ENCODE results near the gene ZDHHC9. TPM values are rescaled to one million over a fixed set of nuclear protein-coding genes. Genes with fewer than 3 reads are reported as not detected.

Gene ZDHHC9
- total RNA-seq, 1 donor from 2014 or later, result 19.2 TPM

- no peak overlapping the region for H3K27ac ChIP-seq
- no peaks in the 10 kb centered on the region for H3K36me3 ChIP-seq
- H3K4me1 ChIP-seq, result no peaks in the 10 kb centered on the region
- TF ChIP-seq POLR2AphosphoS5 (IDR thresholded peaks at IDR 0.05; ENCODE audit: insufficient read depth in 1 of 2, low read depth in 1 of 2) (no peak), CTCF (IDR thresholded peaks at IDR 0.05) (no peak), POLR2A (IDR thresholded peaks at IDR 0.05) (no peak)
- intact Hi-C loops (cut with DNase I), result no loop called here
- H3K27me3 ChIP-seq, result no peaks in the 10 kb centered on the region
- DNase-seq (ENCODE audit: extremely low spot score in 2 of 2), result no peak
- H3K4me3 ChIP-seq, result no peak overlapping the region
- H3K9me3 ChIP-seq, result no peaks in the 10 kb centered on the region
These were observed 83.5 kb downstream of the ZDHHC9 start for GRCh38 chrX:129760155-129760554.

DNA sequence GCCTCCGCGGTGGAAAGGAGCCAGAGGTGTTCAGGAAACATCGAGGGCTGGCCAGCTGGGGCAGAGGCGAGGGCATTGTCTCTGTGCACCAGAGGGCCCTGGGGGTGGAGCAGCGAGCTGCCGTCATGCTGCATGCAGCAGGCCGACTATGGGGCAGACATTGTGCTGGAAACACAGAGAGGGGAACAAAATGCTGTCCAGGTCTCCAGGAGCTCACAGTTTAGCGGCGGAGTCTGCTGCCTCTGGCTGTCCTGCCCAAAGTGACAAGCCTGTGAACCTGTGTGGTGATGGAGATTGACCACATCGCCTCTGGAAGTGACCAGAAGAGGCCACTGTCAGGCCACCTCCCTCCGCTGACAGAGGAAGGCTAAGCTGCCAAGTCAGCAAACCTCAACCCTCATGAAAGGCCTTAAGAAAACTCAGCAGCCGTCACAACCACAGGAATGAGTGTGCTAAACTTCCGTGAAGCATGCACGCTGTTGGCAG, 84.1 kb downstream of the ZDHHC9 start:
- Histone ChIP-seq H3K9me3 (no peaks in the 10 kb centered on the region), H3K27me3 (no peaks in the 10 kb centered on the region), H3K4me3 (no peak overlapping the region), H3K27ac (peak overlapping the region; percentile 18), H3K36me3 (no peaks in the 10 kb centered on the region), H3K4me1 (no peaks in the 10 kb centered on the region)
- DNase-seq (ENCODE audit: extremely low spot score in 2 of 2), result no peak
- TF ChIP-seq CTCF (IDR thresholded peaks at IDR 0.05) (no peak), POLR2AphosphoS5 (IDR thresholded peaks at IDR 0.05; ENCODE audit: insufficient read depth in 1 of 2, low read depth in 1 of 2) (no peak), POLR2A (IDR thresholded peaks at IDR 0.05) (no peak)
- intact Hi-C loops (cut with DNase I), result no loop called here

GRCh38 chrX:129755779-129756650, 87.7 kb downstream of the ZDHHC9 start:
- no peaks in the 10 kb centered on the region for H3K4me1 ChIP-seq
- no peaks in the 10 kb centered on the region for H3K27me3 ChIP-seq
- TF ChIP-seq CTCF (IDR thresholded peaks at IDR 0.05), result no peak
- TF ChIP-seq POLR2A (IDR thresholded peaks at IDR 0.05), result no peak
- TF ChIP-seq POLR2AphosphoS5 (IDR thresholded peaks at IDR 0.05; ENCODE audit: insufficient read depth in 1 of 2, low read depth in 1 of 2), result no peak
- H3K9me3 ChIP-seq, result no peaks in the 10 kb centered on the region
- H3K4me3 ChIP-seq, result no peak overlapping the region
- intact Hi-C loops (cut with DNase I), result no loop called here
- H3K36me3 ChIP-seq, result no peaks in the 10 kb centered on the region
- no peak for DNase-seq (ENCODE audit: extremely low spot score in 2 of 2)
- no peak overlapping the region for H3K27ac ChIP-seq

GRCh38 chrX:129754056-129755024, 89.3 kb downstream of the ZDHHC9 start:
- intact Hi-C loops (cut with DNase I), result no loop called here
- no peak for DNase-seq (ENCODE audit: extremely low spot score in 2 of 2)
- no peaks in the 10 kb centered on the region for H3K36me3 ChIP-seq
- TF ChIP-seq POLR2A (IDR thresholded peaks at IDR 0.05) (no peak), POLR2AphosphoS5 (IDR thresholded peaks at IDR 0.05; ENCODE audit: insufficient read depth in 1 of 2, low read depth in 1 of 2) (no peak), CTCF (IDR thresholded peaks at IDR 0.05) (no peak)
- no peaks in the 10 kb centered on the region for H3K4me1 ChIP-seq
- no peak overlapping the region for H3K27ac ChIP-seq
- no peaks in the 10 kb centered on the region for H3K9me3 ChIP-seq
- H3K4me3 ChIP-seq, result no peak overlapping the region
- no peaks in the 10 kb centered on the region for H3K27me3 ChIP-seq

Small RNA genes lying within 50 kb of the gene (small RNA-seq; reads per million reads assigned to genes)
- gene RF00017, result not detected

Other genes starting within 250 kb of the ZDHHC9 start
- gene APLN, start 188.9 kb downstream of the ZDHHC9 start, total RNA-seq, result not detected
- gene XPNPEP2, start 104.9 kb downstream of the ZDHHC9 start, total RNA-seq, result 22.3 TPM
- gene SASH3, start 63.9 kb downstream of the ZDHHC9 start, total RNA-seq, result 14.0 TPM
- 9.8 TPM for gene UTP14A, start 62.3 kb upstream of the ZDHHC9 start, total RNA-seq
- gene BCORL1, start 138.7 kb upstream of the ZDHHC9 start, total RNA-seq, result 6.1 TPM

Data from vagina (tissue), 2 donors.